Skeletal muscle satellite cell (primary cell): Measurements from ENCODE around the gene CCBE1.
"Not testable (repeated sequence)": the region's sequence is repeated elsewhere in the genome, so short reads cannot be mapped to it uniquely, and the experiment has no call there.

ENCODE experiments used
- H3K27me3 ChIP-seq: 2 replicates; pipeline ENCODE4 v1.7.0; 2013; ENCODE audit warnings: low read length; ENCODE audit not compliant: control insufficient read depth, insufficient read depth
- H3K36me3 ChIP-seq: 2 replicates; pipeline ENCODE4 v1.7.0; 2013; ENCODE audit warnings: mild to moderate bottlenecking, control low read depth, low read length; ENCODE audit not compliant: insufficient read depth
- H3K4me1 ChIP-seq: 2 replicates; pipeline ENCODE4 v1.7.0; 2013; ENCODE audit warnings: low read length; ENCODE audit not compliant: control insufficient read depth, insufficient read depth
- H3K4me2 ChIP-seq: 2 replicates; pipeline ENCODE4 v1.7.0; 2013; ENCODE audit warnings: mild to moderate bottlenecking, low read length
- H3K4me3 ChIP-seq: 2 replicates; pipeline ENCODE4 v1.7.0; 2013; ENCODE audit warnings: low read length
- H3K9ac ChIP-seq: 2 replicates; pipeline ENCODE4 v1.7.0; 2013; ENCODE audit warnings: mild to moderate bottlenecking, low read depth, low read length, moderate library complexity
- H3K9me3 ChIP-seq: replicated peaks from 2 replicates; pipeline ENCODE4 v1.7.0; 2013; ENCODE audit warnings: mild to moderate bottlenecking, control low read depth, low read length

The CCBE1 gene

DNA sequence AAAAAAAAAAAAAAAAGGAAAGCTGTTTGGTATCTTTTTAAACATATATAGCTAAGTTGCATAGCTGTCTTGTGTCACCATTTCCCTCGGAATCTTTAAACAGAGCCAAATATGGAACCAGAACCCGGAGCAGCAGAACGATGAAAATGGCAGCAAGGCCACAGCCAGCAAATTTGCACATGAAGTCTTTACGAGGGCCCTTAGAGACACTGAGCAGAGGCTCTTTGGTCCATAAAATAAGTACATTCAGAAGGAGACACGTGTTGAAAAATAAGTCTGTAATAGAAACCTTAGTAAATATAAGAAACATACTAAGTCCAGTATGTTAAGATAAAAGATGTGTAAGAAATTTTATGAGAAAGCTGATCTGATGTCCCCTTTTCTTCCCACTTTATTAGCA is 16.2 kb downstream of the CCBE1 start:
- H3K9ac ChIP-seq = peak overlapping the region; percentile 25
- H3K4me3 ChIP-seq = no peak overlapping the region
- H3K4me1 ChIP-seq = peaks cover 13% of the 10 kb centered on the region
- peaks cover 20% of the 10 kb centered on the region for H3K36me3 ChIP-seq
- no peak overlapping the region for H3K4me2 ChIP-seq
- no peaks in the 10 kb centered on the region for H3K27me3 ChIP-seq
- no peaks in the 10 kb centered on the region for H3K9me3 ChIP-seq

- Histone ChIP-seq H3K4me3 (no peak overlapping the region), H3K36me3 (peaks cover 6% of the 10 kb centered on the region), H3K9me3 (no peaks in the 10 kb centered on the region), H3K9ac (no peak overlapping the region), H3K4me1 (peaks cover 15% of the 10 kb centered on the region), H3K27me3 (no peaks in the 10 kb centered on the region), H3K4me2 (no peak overlapping the region)
These were observed 21.9 kb downstream of the CCBE1 start for GRCh38 chr18:59675346-59675745.

GRCh38 chr18:59674903-59675270 is 22.3 kb downstream of the CCBE1 start:
- Histone ChIP-seq H3K36me3 (peaks cover 6% of the 10 kb centered on the region), H3K9ac (no peak overlapping the region), H3K27me3 (no peaks in the 10 kb centered on the region), H3K9me3 (no peaks in the 10 kb centered on the region), H3K4me2 (no peak overlapping the region), H3K4me1 (peaks cover 15% of the 10 kb centered on the region), H3K4me3 (no peak overlapping the region)

- Histone ChIP-seq H3K4me1 (peaks cover 15% of the 10 kb centered on the region), H3K36me3 (peaks cover 8% of the 10 kb centered on the region), H3K4me3 (no peak overlapping the region), H3K27me3 (no peaks in the 10 kb centered on the region), H3K4me2 (no peak overlapping the region), H3K9me3 (no peaks in the 10 kb centered on the region), H3K9ac (no peak overlapping the region)
These were observed 22.9 kb downstream of the CCBE1 start for GRCh38 chr18:59674186-59674902.

GRCh38 chr18:59672235-59672711 is 24.9 kb downstream of the CCBE1 start:
- peaks cover 12% of the 10 kb centered on the region for H3K36me3 ChIP-seq
- H3K27me3 ChIP-seq = no peaks in the 10 kb centered on the region
- no peak overlapping the region for H3K4me3 ChIP-seq
- no peaks in the 10 kb centered on the region for H3K9me3 ChIP-seq
- peaks cover 15% of the 10 kb centered on the region for H3K4me1 ChIP-seq
- H3K9ac ChIP-seq = no peak overlapping the region
- H3K4me2 ChIP-seq = peak overlapping the region; percentile 24

- Histone ChIP-seq H3K4me2 (no peak overlapping the region), H3K4me3 (no peak overlapping the region), H3K27me3 (no peaks in the 10 kb centered on the region), H3K9me3 (no peaks in the 10 kb centered on the region), H3K4me1 (peaks cover 15% of the 10 kb centered on the region), H3K9ac (no peak overlapping the region), H3K36me3 (peaks cover 8% of the 10 kb centered on the region)
These were observed 25.7 kb downstream of the CCBE1 start for GRCh38 chr18:59671551-59671950.

DNA sequence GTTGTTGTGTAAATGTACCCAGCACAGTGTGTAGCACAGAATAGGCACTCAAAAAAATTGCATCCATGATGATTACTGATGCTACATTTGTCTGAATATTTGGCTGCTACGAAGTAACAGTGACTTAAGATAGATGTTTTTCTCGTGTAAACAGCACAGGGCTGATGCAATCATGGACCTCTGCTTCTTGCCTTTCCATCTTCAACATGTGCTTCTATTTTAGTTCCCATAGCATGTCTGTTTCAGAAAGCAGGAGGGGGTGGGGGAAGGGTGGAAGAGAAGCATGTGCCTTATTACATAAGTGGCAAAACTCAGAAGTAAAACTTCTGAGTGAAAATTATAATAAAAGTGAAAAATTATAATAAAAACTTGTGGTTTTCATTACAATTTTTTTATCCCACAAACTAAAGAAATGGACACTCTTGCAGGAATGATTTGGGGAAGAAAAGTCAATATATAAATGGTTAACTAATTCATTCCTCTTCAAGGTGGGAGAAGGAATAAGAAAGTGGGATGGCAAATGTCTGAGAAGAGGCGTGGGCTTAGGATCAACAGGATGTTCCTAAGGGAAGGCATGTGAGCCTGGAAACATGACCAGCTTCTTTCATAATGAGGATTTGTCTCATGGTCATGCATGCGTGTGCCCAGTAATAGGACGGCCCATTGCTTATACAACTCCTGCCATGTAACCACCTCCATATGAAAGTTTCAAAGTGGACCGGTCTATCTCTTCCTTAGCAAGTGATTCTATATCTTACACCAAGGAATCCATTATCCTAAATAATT is 27.2 kb downstream of the CCBE1 start:
- Histone ChIP-seq H3K4me3 (no peak overlapping the region), H3K4me1 (peaks cover 21% of the 10 kb centered on the region), H3K9me3 (no peaks in the 10 kb centered on the region), H3K9ac (no peak overlapping the region), H3K4me2 (no peak overlapping the region), H3K27me3 (no peaks in the 10 kb centered on the region), H3K36me3 (peaks cover 8% of the 10 kb centered on the region)

- Histone ChIP-seq H3K4me2 (no peak overlapping the region), H3K4me1 (peaks cover 20% of the 10 kb centered on the region)
These were observed 29.7 kb downstream of the CCBE1 start for GRCh38 chr18:59667488-59667887.

GRCh38 chr18:59666007-59666402 is 31.2 kb downstream of the CCBE1 start:
- H3K9ac ChIP-seq, H3K27me3 ChIP-seq, H3K4me2 ChIP-seq, H3K4me3 ChIP-seq, H3K9me3 ChIP-seq: not testable (repeated sequence)
- Histone ChIP-seq H3K36me3 (peaks cover 21% of the 10 kb centered on the region), H3K4me1 (peaks cover 24% of the 10 kb centered on the region)

More at GRCh38 chr18:59667488-59667887, 29.7 kb downstream of the CCBE1 start:
- peaks cover 21% of the 10 kb centered on the region for H3K36me3 ChIP-seq
- H3K9ac ChIP-seq = no peak overlapping the region
- H3K9me3 ChIP-seq = no peaks in the 10 kb centered on the region
- no peak overlapping the region for H3K4me3 ChIP-seq
- no peaks in the 10 kb centered on the region for H3K27me3 ChIP-seq

DNA sequence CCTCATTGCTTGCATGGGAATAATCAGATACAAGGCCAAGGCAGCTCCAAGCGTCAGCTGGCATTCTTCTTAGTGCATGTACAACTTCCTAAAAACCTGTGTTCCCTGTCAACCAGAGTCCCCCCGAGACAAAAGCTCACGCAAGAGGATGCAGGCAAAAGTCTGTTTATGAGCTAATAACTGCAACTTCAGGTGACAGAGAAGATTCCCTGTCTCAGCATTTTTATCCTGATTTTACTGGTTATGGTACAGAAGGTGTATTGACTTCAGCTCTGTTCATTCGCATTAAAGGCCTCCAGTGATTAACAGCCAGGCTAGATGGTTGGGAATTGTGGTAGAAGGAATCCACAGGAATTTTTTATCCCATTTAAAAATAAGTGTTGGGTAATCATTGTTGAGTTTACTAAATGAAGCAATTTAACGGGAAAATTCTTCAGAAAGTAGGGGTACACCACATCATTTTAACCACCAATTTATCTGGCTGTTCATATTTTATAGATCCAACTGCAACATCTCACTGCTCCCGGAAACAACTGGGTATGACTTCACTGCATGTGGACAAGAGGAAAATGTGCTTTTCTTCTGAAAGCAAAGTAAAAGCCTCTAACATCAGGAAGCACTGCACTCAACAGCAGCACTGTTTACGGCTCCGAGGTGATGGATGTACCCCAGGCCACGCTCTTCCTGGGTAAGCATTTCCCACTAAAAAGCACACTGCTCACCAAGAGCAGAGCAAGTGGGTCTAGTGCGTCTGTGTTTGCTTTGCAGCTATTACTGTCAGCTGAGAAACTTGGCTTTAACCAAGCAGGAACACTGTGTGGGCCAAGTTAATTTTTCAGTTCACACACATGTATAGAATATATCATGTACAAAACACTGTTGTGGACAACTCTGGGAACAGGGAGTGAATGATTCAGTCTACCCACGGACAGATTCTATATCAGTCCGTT is 31.9 kb downstream of the CCBE1 start:
- no peaks in the 10 kb centered on the region for H3K27me3 ChIP-seq
- H3K36me3 ChIP-seq = peaks cover 21% of the 10 kb centered on the region
- no peak overlapping the region for H3K4me3 ChIP-seq
- no peak overlapping the region for H3K4me2 ChIP-seq
- no peaks in the 10 kb centered on the region for H3K9me3 ChIP-seq
- H3K4me1 ChIP-seq = peaks cover 30% of the 10 kb centered on the region
- no peak overlapping the region for H3K9ac ChIP-seq

GRCh38 chr18:59664329-59664728 is 32.9 kb downstream of the CCBE1 start:
- peaks cover 41% of the 10 kb centered on the region for H3K4me1 ChIP-seq
- H3K9ac ChIP-seq = no peak overlapping the region
- H3K4me2 ChIP-seq = no peak overlapping the region
- no peak overlapping the region for H3K4me3 ChIP-seq
- H3K9me3 ChIP-seq = no peaks in the 10 kb centered on the region
- no peaks in the 10 kb centered on the region for H3K27me3 ChIP-seq
- peaks cover 16% of the 10 kb centered on the region for H3K36me3 ChIP-seq
